Chondrocyte (in vitro differentiated cells): ENCODE measurements around the gene FAM81A. TPM values are rescaled to one million over a fixed set of nuclear protein-coding genes. Genes with fewer than 3 reads are reported as not detected.

Experiments used
- DNase-seq: peaks from one replicate; pipeline ENCODE4 v3.0.0; 2021; ENCODE audit warnings: mixed read lengths, low spot score
- H3K27ac Mint-ChIP-seq: one replicate; pipeline ENCODE4 v1.8.0; 2021; ENCODE audit warnings: mild to moderate bottlenecking, moderate library complexity, mixed read lengths; ENCODE audit not compliant: unreplicated experiment
- H3K27me3 Mint-ChIP-seq: 2 replicates; pipeline ENCODE4 v1.8.0; 2021; ENCODE audit warnings: low read depth, mixed read lengths
- H3K36me3 Mint-ChIP-seq: 2 replicates; pipeline ENCODE4 v1.8.0; 2021; ENCODE audit warnings: low read depth, mixed read lengths
- H3K4me1 Mint-ChIP-seq: 2 replicates; pipeline ENCODE4 v1.8.0; 2021; ENCODE audit warnings: low read depth, mild to moderate bottlenecking, mixed read lengths
- H3K4me3 Mint-ChIP-seq: one replicate; pipeline ENCODE4 v1.8.0; 2021; ENCODE audit warnings: mild to moderate bottlenecking, moderate library complexity, mixed read lengths; ENCODE audit not compliant: unreplicated experiment
- H3K9me3 Mint-ChIP-seq: 2 replicates; pipeline ENCODE4 v1.8.0; 2021; ENCODE audit warnings: low read depth, mixed read lengths
- total RNA-seq: library from RNA; stranded (reverse); gene quantifications from 3 replicates; pipeline ENCODE4 v1.2.1, GENCODE V29; 2021
- TF ChIP-seq, protein P1 (sequence below): fragments of 200-600 bp; sonication (generic); IDR thresholded peaks from 2 replicates; pipeline ENCODE4 v1.5.0; 2021; ENCODE audit warnings: antibody characterized with exemption, mild to moderate bottlenecking, moderate library complexity

The FAM81A gene
- total RNA-seq, 1 donor from 2014 or later: 0.15 TPM

DNA sequence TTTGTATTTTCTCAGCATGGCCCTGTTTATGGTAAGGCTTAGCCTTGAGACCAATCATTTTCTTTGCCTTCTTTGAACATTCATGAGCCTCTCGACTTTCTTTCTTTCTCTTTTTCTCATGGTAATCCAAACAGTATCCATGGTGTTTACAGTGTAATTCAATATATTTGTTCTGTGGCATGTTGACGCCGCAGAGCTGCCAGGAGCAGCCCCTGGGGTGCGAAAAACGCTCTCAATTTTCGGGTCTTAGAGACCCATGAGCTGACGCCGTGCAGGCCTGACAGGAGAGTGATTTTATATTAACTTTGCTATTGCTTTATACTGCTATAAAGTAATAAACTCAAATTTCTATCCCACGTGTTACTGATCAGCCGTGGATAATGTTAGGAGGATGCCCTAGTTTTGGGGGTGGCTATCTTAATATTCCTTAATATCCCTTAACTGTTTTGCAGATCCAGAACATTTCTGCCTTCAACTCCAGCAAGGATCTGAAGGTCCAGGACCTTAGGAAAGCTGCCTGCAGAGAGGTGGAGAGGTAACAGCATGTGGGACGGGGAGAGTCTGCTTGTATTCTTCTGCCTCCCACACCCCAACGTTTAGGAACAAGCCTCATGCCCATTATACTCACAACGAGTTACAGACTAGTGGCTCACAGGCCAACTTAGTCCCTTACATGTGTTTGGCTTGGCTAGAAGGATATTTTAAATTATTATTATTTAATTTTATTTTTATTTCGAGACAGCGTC, 36.0 kb upstream of the FAM81A start:
- no peaks in the 10 kb centered on the region for H3K4me1 Mint-ChIP-seq
- TF ChIP-seq, protein P1, sequence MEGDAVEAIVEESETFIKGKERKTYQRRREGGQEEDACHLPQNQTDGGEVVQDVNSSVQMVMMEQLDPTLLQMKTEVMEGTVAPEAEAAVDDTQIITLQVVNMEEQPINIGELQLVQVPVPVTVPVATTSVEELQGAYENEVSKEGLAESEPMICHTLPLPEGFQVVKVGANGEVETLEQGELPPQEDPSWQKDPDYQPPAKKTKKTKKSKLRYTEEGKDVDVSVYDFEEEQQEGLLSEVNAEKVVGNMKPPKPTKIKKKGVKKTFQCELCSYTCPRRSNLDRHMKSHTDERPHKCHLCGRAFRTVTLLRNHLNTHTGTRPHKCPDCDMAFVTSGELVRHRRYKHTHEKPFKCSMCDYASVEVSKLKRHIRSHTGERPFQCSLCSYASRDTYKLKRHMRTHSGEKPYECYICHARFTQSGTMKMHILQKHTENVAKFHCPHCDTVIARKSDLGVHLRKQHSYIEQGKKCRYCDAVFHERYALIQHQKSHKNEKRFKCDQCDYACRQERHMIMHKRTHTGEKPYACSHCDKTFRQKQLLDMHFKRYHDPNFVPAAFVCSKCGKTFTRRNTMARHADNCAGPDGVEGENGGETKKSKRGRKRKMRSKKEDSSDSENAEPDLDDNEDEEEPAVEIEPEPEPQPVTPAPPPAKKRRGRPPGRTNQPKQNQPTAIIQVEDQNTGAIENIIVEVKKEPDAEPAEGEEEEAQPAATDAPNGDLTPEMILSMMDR: no peak
- no peaks in the 10 kb centered on the region for H3K9me3 Mint-ChIP-seq
- no peak for DNase-seq
- H3K27me3 Mint-ChIP-seq: peaks cover 26% of the 10 kb centered on the region
- no peak overlapping the region for H3K4me3 Mint-ChIP-seq
- no peak overlapping the region for H3K27ac Mint-ChIP-seq
- no peaks in the 10 kb centered on the region for H3K36me3 Mint-ChIP-seq

GRCh38 chr15:59405079-59405478, 32.9 kb upstream of the FAM81A start:
- no peaks in the 10 kb centered on the region for H3K36me3 Mint-ChIP-seq
- no peak overlapping the region for H3K27ac Mint-ChIP-seq
- H3K27me3 Mint-ChIP-seq: peaks cover 21% of the 10 kb centered on the region
- no peak overlapping the region for H3K4me3 Mint-ChIP-seq
- no peak for DNase-seq
- H3K9me3 Mint-ChIP-seq: no peaks in the 10 kb centered on the region
- H3K4me1 Mint-ChIP-seq: no peaks in the 10 kb centered on the region
- TF ChIP-seq, protein P1: no peak

DNA sequence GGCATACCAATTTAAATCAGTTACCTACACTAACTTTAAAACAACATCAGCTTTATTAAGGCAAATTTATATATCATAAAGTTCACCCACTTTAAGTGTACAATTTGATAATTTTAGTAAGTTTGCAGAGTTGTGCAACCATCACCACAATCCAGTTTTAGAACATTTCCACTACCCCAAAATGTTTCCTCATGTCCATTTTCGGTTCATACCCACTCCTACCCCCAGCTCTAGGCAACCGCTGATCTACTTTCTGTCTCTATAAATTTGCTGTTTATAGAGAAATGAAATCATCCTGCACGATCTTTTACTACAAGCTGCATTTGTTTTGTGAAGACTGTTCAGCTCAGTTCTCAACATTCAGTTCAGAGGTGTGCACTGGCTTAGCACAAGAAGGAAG, 31.5 kb upstream of the FAM81A start:
- Mint-ChIP-seq H3K4me1 (no peaks in the 10 kb centered on the region), H3K9me3 (no peaks in the 10 kb centered on the region), H3K4me3 (no peak overlapping the region), H3K27ac (no peak overlapping the region), H3K36me3 (no peaks in the 10 kb centered on the region), H3K27me3 (peaks cover 15% of the 10 kb centered on the region)
- DNase-seq: no peak
- TF ChIP-seq, protein P1: no peak

DNA sequence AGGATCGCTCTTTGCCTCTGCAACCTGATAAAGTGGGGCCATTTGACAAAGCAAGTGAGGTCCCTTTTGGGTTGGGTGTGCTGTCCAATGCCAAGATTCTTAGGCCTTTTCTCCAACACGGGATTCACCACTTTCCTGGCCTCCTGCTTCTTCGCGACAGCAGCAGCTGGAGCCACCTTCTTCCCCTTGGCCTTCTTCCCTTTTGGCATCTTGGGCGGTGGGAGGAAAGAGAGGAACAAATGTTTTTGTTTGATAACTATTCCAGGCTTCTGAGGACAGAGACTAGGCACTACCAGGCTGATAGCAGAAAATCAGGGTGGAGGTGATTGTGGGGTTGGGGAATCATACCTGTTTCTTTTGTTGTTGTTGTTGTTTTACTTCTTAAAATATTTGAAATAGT, 30.0 kb upstream of the FAM81A start:
- no peak for DNase-seq
- peaks cover 12% of the 10 kb centered on the region for H3K27me3 Mint-ChIP-seq
- TF ChIP-seq, protein P1: no peak
- no peaks in the 10 kb centered on the region for H3K36me3 Mint-ChIP-seq
- no peaks in the 10 kb centered on the region for H3K4me1 Mint-ChIP-seq
- H3K27ac Mint-ChIP-seq: no peak overlapping the region
- H3K4me3 Mint-ChIP-seq: no peak overlapping the region
- no peaks in the 10 kb centered on the region for H3K9me3 Mint-ChIP-seq

DNA sequence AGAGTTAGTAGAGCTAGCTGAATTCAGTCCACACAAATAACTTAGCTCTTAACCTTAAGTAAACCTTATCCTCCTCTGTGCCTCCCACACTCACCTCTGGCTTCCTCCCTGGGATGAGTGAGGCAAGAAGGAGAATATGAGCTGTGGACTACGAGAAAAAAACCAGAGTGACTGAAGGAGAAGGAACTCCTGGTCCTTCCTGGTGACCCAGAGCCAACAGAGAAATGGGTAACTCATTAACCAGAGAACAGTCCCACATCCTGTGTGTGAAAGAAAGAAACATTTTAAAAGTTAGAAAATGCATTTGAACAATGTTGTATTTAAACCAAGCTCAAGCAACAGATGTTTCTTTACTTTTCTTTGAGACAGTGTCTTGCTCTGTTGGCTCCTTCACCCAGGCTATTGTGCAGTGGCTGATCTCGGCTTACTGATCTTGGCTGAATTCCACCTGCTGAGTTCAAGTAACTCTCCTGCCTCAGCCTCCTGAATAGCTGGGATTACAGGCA, 27.5 kb upstream of the FAM81A start:
- H3K4me3 Mint-ChIP-seq: no peak overlapping the region
- TF ChIP-seq, protein P1: no peak
- H3K4me1 Mint-ChIP-seq: no peaks in the 10 kb centered on the region
- DNase-seq: no peak
- H3K27me3 Mint-ChIP-seq: peaks cover 23% of the 10 kb centered on the region
- no peak overlapping the region for H3K27ac Mint-ChIP-seq
- H3K9me3 Mint-ChIP-seq: no peaks in the 10 kb centered on the region
- no peaks in the 10 kb centered on the region for H3K36me3 Mint-ChIP-seq
